ENCODE results near the gene RBM23.

GRCh38 chr14:22872033-22872832 is 46.7 kb downstream of the RBM23 start:
- TF ChIP-seq, protein P1, sequence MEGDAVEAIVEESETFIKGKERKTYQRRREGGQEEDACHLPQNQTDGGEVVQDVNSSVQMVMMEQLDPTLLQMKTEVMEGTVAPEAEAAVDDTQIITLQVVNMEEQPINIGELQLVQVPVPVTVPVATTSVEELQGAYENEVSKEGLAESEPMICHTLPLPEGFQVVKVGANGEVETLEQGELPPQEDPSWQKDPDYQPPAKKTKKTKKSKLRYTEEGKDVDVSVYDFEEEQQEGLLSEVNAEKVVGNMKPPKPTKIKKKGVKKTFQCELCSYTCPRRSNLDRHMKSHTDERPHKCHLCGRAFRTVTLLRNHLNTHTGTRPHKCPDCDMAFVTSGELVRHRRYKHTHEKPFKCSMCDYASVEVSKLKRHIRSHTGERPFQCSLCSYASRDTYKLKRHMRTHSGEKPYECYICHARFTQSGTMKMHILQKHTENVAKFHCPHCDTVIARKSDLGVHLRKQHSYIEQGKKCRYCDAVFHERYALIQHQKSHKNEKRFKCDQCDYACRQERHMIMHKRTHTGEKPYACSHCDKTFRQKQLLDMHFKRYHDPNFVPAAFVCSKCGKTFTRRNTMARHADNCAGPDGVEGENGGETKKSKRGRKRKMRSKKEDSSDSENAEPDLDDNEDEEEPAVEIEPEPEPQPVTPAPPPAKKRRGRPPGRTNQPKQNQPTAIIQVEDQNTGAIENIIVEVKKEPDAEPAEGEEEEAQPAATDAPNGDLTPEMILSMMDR (optimal IDR thresholded peaks at IDR 0.05 in 1 of 3, IDR thresholded peaks at IDR 0.05 in 1 of 3, conservative IDR thresholded peaks at IDR 0.05 in 1 of 3; ENCODE audit: extremely low read depth in 1 of 3, insufficient read depth in 2 of 3, low read length in 3 of 3): peak; percentile 82 to 99 (median 91)
- TF ChIP-seq EZH2 (IDR thresholded peaks at IDR 0.05; ENCODE audit: low read length): no peak
